Adrenal gland (tissue), 5 donors: ENCODE results near the gene ESYT2.
"Not testable (repeated sequence)": the region's sequence is repeated elsewhere in the genome, so short reads cannot be mapped to it uniquely, and the experiment has no call there.

Experiments used
- POLR2A ChIP-seq, 2 donors: fragments of 450-650 bp; IDR thresholded peaks; one replicate each; pipeline ENCODE4 v1.6.1; 2017; ENCODE audit warnings: antibody characterized with exemption in 2 of 2, mild to moderate bottlenecking in 2 of 2, moderate library complexity in 1 of 2
- TF ChIP-seq, protein P1 (sequence below), 6 experiments: fragments of 450-650 bp in 4 of 6; fragments of 200-600 bp in 2 of 6; sonication (generic) in 1 of 6; IDR thresholded peaks; 1 replicate in 5 of 6; 2 replicates in 1 of 6; pipeline versions ENCODE4 v1.5.1 to v1.8.0; 2016 to 2021; ENCODE audit warnings: antibody characterized with exemption in 6 of 6, mild to moderate bottlenecking in 2 of 6, moderate library complexity in 1 of 6
- donor health status: DM: no; HTN: no; CAD: no.

DNA sequence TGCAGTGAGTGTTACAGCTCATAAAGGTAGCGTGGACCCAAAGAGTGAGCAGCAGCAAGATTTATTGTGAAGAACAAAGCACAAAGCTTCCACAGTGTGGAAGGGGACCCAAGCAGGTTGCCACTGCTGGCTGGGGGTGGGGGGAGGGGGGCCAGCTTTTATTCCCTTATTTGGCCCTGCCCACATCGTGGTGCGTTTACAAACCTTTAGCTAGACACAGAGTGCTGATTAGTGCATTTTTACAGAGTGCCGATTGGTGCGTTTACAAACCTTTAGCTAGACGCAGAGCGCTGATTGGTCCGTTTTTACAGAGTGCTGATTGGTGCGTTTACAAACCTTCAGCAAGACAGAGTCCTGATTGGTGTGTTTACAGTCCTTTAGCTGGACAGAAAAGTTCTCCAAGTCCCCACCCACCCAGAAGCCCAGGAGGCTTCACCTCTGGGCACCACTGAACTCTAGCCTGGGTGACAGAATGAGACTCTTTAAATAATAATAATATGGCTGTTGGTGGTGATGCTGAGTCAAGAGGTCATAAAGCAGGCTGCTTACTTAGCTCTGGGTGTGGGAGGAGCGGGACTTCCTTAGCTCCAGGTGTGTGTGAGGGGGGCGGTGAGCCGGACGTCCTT lies 33.8 kb upstream of the ESYT2 start:
- peak in 1 of 2 donors; percentile 11 for TF ChIP-seq POLR2A (IDR thresholded peaks at IDR 0.05)
- TF ChIP-seq, protein P1, sequence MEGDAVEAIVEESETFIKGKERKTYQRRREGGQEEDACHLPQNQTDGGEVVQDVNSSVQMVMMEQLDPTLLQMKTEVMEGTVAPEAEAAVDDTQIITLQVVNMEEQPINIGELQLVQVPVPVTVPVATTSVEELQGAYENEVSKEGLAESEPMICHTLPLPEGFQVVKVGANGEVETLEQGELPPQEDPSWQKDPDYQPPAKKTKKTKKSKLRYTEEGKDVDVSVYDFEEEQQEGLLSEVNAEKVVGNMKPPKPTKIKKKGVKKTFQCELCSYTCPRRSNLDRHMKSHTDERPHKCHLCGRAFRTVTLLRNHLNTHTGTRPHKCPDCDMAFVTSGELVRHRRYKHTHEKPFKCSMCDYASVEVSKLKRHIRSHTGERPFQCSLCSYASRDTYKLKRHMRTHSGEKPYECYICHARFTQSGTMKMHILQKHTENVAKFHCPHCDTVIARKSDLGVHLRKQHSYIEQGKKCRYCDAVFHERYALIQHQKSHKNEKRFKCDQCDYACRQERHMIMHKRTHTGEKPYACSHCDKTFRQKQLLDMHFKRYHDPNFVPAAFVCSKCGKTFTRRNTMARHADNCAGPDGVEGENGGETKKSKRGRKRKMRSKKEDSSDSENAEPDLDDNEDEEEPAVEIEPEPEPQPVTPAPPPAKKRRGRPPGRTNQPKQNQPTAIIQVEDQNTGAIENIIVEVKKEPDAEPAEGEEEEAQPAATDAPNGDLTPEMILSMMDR (IDR thresholded peaks at IDR 0.05), result not testable (repeated sequence)
